Karpas-422 (cell line): ENCODE data around the gene DNLZ. TPM values are rescaled to one million over a fixed set of nuclear protein-coding genes. Genes with fewer than 3 reads are reported as not detected.

ENCODE experiments used
- total RNA-seq: library from RNA; depleted of rRNA; stranded (reverse); fragments of >200 nt; shearing (Covaris generic); gene quantifications from 2 replicates; pipeline ENCODE4 v1.2.3, GENCODE V29; 2014; ENCODE audit warnings: low replicate concordance; rRNA removed

The DNLZ gene
- total RNA-seq, 1 experiment from 2014 or later = 40.1 TPM

Other genes with a start within 250 kb of the DNLZ start
- gene TMEM250, start 244.9 kb downstream of the DNLZ start, total RNA-seq = 15.1 and 40.9 TPM in 2 replicates
- not detected in 2 replicates for gene LHX3, start 158.6 kb downstream of the DNLZ start, total RNA-seq
- 11.3 and 18.9 TPM in 2 replicates for gene QSOX2, start 117.9 kb downstream of the DNLZ start, total RNA-seq
- gene CCDC187, start 59.6 kb downstream of the DNLZ start, total RNA-seq = 0.34 and 0.43 TPM in 2 replicates
- gene GPSM1, start 36.2 kb downstream of the DNLZ start, total RNA-seq = 11.7 and 38.4 TPM in 2 replicates
- 1.3 and 2.9 TPM in 2 replicates for gene CARD9, start 9.9 kb upstream of the DNLZ start, total RNA-seq
- gene SNAPC4, start 36.4 kb upstream of the DNLZ start, total RNA-seq = 3.7 and 9.6 TPM in 2 replicates
- gene ENTR1, start 46.9 kb upstream of the DNLZ start, total RNA-seq = 65.5 and 116 TPM in 2 replicates
- 20.9 and 55.8 TPM in 2 replicates for gene PMPCA, start 46.9 kb upstream of the DNLZ start, total RNA-seq
- 8.0 and 10.4 TPM in 2 replicates for gene INPP5E, start 76.1 kb upstream of the DNLZ start, total RNA-seq
- gene SEC16A, start 119.3 kb upstream of the DNLZ start, total RNA-seq = 21.5 and 26.6 TPM in 2 replicates
- 4.3 and 15.0 TPM in 2 replicates for gene NOTCH1, start 182.3 kb upstream of the DNLZ start, total RNA-seq